WERI-Rb-1 (cell line): ENCODE measurements around the gene ANO7.

Experiments used
- DNase-seq: peaks from one replicate; pipeline ENCODE4 v3.0.0-alpha.2; 2020
- H3K27ac ChIP-seq: fragments of 250-450 bp; sonication (Bioruptor Pico); 2 replicates; pipeline ENCODE4 v1.5.1; 2020; ENCODE audit warnings: mild to moderate bottlenecking, moderate library complexity
- H3K27me3 ChIP-seq: fragments of 250-450 bp; sonication (Bioruptor Pico); 2 replicates; pipeline ENCODE4 v1.5.1; 2021; ENCODE audit warnings: mild to moderate bottlenecking, low read depth, moderate library complexity; ENCODE audit not compliant: insufficient read depth, severe bottlenecking
- H3K36me3 ChIP-seq: fragments of 250-450 bp; sonication (Bioruptor Pico); 2 replicates; pipeline ENCODE4 v1.5.1; 2020; ENCODE audit warnings: mild to moderate bottlenecking, moderate library complexity
- H3K4me3 ChIP-seq: 2 replicates; pipeline ENCODE4 v1.5.1; 2011; ENCODE audit warnings: low read depth, mild to moderate bottlenecking, control low read depth, low read length
- H3K9me3 ChIP-seq: fragments of 250-450 bp; sonication (Bioruptor Pico); 2 replicates; pipeline ENCODE4 v1.5.1; 2021; ENCODE audit warnings: mild to moderate bottlenecking, moderate library complexity; ENCODE audit not compliant: severe bottlenecking
- TF ChIP-seq, protein P1 (sequence below): IDR thresholded peaks from 2 replicates; pipeline ENCODE4 v1.5.1; 2011; ENCODE audit warnings: low read depth, mild to moderate bottlenecking, control low read depth, inconsistent platforms, low read length

Gene ANO7

DNA sequence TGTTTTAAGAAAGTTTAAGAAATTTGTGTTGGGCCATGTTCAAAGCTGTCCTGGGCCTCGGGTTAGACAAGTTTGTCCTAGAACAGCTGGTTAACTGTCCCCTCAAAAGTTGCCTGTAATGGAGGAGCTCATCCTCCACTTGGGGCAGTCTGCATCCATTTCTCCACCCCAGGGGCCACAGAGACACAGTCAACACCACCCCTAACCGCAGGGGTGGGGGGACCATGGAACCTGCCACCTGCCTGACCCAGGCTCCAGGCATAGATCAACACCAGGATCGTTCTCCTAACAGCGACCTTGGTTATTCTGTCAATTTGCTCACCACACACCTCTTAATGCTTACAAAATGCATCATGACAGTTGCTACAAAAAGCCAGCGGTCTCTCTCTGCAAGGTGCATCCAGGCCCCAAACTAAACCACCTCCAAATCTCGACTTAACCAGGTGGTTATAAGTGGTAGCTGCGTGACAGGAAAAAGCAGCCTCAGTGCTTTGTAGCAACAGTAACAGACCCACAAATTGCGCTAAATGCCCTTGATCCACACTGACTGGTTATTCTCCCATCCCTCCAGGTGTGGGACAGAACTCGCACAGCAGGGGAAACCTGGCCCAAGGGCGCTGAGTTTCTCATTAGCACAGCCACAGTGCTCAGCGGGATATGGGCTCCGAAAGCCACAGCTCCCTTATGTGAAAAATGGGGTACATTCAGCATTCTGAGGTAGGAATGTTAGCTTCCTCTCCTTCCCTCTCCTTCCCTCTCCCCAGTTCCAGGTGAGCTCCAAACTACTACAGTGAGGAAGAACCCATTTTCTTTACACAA lies 79.0 kb downstream of the ANO7 start:
- Histone ChIP-seq H3K36me3 (peaks cover 75% of the 10 kb centered on the region), H3K27ac (no peak overlapping the region), H3K9me3 (no peaks in the 10 kb centered on the region), H3K27me3 (no peaks in the 10 kb centered on the region), H3K4me3 (no peak overlapping the region)
- no peak for DNase-seq
- TF ChIP-seq, protein P1, sequence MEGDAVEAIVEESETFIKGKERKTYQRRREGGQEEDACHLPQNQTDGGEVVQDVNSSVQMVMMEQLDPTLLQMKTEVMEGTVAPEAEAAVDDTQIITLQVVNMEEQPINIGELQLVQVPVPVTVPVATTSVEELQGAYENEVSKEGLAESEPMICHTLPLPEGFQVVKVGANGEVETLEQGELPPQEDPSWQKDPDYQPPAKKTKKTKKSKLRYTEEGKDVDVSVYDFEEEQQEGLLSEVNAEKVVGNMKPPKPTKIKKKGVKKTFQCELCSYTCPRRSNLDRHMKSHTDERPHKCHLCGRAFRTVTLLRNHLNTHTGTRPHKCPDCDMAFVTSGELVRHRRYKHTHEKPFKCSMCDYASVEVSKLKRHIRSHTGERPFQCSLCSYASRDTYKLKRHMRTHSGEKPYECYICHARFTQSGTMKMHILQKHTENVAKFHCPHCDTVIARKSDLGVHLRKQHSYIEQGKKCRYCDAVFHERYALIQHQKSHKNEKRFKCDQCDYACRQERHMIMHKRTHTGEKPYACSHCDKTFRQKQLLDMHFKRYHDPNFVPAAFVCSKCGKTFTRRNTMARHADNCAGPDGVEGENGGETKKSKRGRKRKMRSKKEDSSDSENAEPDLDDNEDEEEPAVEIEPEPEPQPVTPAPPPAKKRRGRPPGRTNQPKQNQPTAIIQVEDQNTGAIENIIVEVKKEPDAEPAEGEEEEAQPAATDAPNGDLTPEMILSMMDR = no peak

DNA sequence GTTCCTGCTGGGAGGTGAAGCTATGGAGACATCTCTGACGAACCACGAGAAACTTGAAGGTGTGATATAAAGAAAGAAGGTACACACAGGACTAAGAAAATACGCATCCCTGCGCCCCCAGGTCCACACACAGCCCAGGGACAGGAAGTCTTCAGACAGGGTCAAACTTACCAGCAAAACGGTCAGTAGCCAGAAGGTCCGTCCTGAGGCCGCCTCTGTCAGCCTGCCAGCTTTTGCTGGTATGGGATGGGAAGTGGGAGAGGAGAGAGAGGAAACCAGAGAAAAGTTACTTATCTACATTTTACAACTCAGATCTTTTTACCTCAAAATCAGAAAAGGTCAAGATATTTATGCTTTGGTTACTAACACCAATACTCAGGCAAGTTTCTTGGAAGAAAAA lies 79.8 kb downstream of the ANO7 start:
- H3K36me3 ChIP-seq = peaks cover 66% of the 10 kb centered on the region
- no peaks in the 10 kb centered on the region for H3K27me3 ChIP-seq
- H3K9me3 ChIP-seq = no peaks in the 10 kb centered on the region
- H3K27ac ChIP-seq = no peak overlapping the region
- TF ChIP-seq, protein P1 = no peak
- no peak overlapping the region for H3K4me3 ChIP-seq
- no peak for DNase-seq

DNA sequence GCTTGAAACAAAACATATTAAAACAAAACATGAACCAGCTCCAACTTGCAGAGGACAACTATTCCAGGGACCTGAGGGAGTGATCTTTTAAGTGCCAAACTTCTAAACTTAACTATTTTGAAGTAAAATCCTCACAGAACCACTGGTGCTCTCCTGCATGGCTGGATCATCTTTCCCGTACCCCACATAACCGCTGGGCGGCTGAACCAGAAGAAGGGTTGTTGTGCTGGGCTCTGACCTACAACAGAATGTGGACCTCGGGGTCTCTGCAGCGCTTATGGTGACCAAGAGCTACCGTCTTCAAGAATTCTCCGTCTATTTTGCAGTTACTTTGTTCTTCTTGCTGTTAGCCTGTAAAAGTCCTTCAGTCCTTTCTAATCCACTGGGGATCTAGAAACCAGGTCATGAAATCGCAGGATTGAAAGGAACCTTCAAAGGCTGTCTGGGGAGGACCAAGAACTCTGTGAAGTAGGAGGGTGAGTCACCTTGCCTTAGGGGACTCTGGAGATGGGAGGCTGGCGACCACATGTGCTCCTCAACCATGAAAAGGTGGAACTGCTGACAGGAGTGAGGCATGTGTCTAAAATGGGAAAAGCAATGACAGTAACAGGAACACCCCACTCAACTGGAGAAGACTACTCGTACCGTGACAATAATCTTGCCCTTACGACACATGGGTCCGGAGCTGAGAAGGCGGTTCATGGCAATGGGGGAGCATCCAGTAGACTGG lies 80.4 kb downstream of the ANO7 start:
- H3K27ac ChIP-seq = no peak overlapping the region
- H3K36me3 ChIP-seq = peaks cover 61% of the 10 kb centered on the region
- no peak overlapping the region for H3K4me3 ChIP-seq
- H3K27me3 ChIP-seq = no peaks in the 10 kb centered on the region
- DNase-seq = no peak
- TF ChIP-seq, protein P1 = no peak
- no peaks in the 10 kb centered on the region for H3K9me3 ChIP-seq

DNA sequence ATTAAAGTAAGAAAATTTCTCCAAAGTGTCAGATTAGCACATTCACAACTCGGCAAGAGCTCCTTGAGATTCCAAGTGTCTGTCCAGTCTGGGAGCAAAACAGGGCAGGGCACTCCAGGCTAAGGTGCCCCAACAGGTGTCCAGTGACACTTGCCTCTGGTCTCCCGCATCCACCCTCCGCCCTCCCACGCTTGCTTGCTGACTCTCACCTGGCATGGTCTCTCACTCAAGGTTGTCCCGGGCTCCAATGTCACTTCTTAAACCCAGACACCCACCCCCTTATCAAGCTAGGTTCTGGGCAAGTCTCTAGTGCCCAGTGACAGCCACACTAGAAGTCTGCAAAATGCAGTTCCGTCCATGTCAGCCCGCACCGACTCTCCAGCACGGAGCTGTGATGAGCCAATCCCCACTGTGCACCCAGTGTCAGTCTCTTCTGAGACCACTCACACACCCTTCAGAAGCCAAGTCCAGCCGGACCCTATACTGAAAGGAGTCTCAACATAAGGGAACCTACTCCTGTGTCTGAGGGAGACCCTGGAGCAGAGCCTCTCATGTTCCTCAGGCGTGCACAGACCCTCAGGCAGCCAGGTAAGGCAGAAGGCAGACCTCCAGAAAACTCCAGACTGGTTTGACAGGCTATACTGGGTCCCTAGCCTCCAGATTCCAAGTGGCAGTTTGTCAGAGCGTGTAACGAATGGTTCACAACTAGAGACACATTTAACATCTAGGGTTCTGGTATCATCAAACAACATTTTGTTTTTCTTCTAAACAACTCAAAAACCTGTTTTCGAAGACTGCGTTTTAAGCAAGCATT lies 81.4 kb downstream of the ANO7 start:
- Histone ChIP-seq H3K27ac (no peak overlapping the region), H3K9me3 (no peaks in the 10 kb centered on the region), H3K27me3 (no peaks in the 10 kb centered on the region), H3K4me3 (no peak overlapping the region), H3K36me3 (peaks cover 52% of the 10 kb centered on the region)
- DNase-seq = no peak
- TF ChIP-seq, protein P1 = no peak

DNA sequence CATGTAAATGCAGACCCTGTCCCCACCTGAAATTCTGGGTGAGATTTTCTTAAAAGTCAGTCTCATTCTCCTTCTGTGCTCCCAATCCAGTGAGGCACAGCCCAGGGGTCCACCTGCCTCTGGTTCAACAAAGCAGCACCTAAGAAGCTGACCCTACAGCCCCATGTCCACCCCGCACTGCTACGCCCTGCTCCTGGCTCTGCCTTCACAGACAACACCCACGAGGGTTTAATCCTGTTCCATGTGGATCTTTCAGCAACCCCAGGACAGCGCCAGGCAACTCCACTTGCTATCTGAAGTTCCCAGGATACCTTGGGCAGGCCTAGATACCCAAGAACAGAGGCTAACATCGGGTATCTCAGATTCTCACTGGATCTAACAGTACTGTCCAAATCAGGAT lies 82.1 kb downstream of the ANO7 start:
- Histone ChIP-seq H3K27me3 (no peaks in the 10 kb centered on the region), H3K4me3 (no peak overlapping the region), H3K27ac (no peak overlapping the region), H3K9me3 (no peaks in the 10 kb centered on the region), H3K36me3 (peaks cover 45% of the 10 kb centered on the region)
- DNase-seq = no peak
- TF ChIP-seq, protein P1 = no peak
